ENCODE measurements around the gene OGFOD3. TPM values are rescaled to one million over a fixed set of nuclear protein-coding genes. Genes with fewer than 3 reads are reported as not detected.

OGFOD3 gene
- total RNA-seq, 1 experiment from 2014 or later: 53.6 TPM

DNA sequence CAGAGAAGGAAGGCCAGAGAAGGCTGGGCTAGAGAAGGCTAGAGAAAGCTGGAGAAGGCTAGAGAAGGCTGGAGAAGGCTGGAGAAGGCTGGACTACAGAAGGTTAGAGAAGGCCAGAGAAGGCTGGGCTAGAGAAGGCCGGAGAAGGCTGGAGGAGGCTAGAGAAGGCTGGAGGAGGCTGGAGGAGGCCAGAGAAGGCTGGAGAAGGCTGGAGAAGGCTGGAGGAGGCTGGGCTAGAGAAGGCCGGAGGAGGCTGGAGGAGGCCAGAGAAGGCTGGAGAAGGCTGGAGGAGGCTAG is 6.4 kb upstream of the OGFOD3 start:
- intact Hi-C loops (cut with micrococcal nuclease): no loop called here

More for the DNA sequence above, 6.4 kb upstream of the OGFOD3 start:
- BruUV-seq (replicated peaks): no TSS peak
- Histone ChIP-seq H3K9ac (ENCODE audit: low read length) (no peak overlapping the region), H2AFZ (ENCODE audit: low read depth, low read length, poor library complexity, severe bottlenecking) (no peak overlapping the region), H3K9me3 (ENCODE audit: control insufficient read depth in 1 of 2, insufficient read depth in 1 of 2, low read depth in 1 of 2, low read length in 2 of 2) (peaks cover 0 to 3% of the 10 kb centered on the region in 2 experiments; a peak in 1 of 4 replicates), H4K20me1 (ENCODE audit: insufficient read depth) (no peaks in the 10 kb centered on the region), H3K4me2 (ENCODE audit: low read length) (no peak overlapping the region), H3K36me3 (ENCODE audit: control insufficient read depth in 1 of 2, insufficient read depth in 2 of 2, low read length in 2 of 2) (no peaks in the 10 kb centered on the region), H3K79me2 (ENCODE audit: insufficient read depth, low read length) (no peaks in the 10 kb centered on the region), H3K4me3 (replicated peaks in 1 of 2; ENCODE audit: low read depth in 1 of 2, low read length in 2 of 2) (no peak overlapping the region), H3K27ac (ENCODE audit: low read depth, low read length) (no peak overlapping the region), H3K27me3 (ENCODE audit: insufficient read depth, low read length) (no peaks in the 10 kb centered on the region), H3K4me1 (ENCODE audit: control insufficient read depth in 1 of 2, insufficient read depth in 2 of 2, low read length in 2 of 2) (no peaks in the 10 kb centered on the region), H3K9me2 (ENCODE audit: insufficient read depth) (no peaks in the 10 kb centered on the region)
- RAD21 ChIA-PET (ENCODE audit: low non-redundant PET in 1 of 2, low total read pairs in 2 of 2, uncharacterized antibody in 2 of 2, unreplicated experiment in 2 of 2): no interaction called here
- ATAC-seq: no peak
- TF ChIP-seq EZH2phosphoT487 (IDR thresholded peaks at IDR 0.05; ENCODE audit: borderline replicate concordance) (no peak), POLR2AphosphoS5 (IDR thresholded peaks at IDR 0.05; ENCODE audit: low read depth, low read length) (no peak), SP1 (IDR thresholded peaks at IDR 0.05; ENCODE audit: low read depth) (no peak), ZBTB33 (IDR thresholded peaks at IDR 0.05; ENCODE audit: extremely low read depth, insufficient replicate concordance, low read length) (no peak), FOSL1 (IDR thresholded peaks at IDR 0.05; ENCODE audit: low read depth) (no peak), ATF3 (IDR thresholded peaks at IDR 0.05) (no peak), CEBPB (IDR thresholded peaks at IDR 0.05; ENCODE audit: low read depth) (no peak), ZNF274 (IDR thresholded peaks at IDR 0.05; ENCODE audit: low read depth, low read length) (no peak), SIN3A (IDR thresholded peaks at IDR 0.05; ENCODE audit: low read depth) (no peak), RAD21 (IDR thresholded peaks at IDR 0.05; ENCODE audit: low read depth) (no peak), JUND (IDR thresholded peaks at IDR 0.05) (no peak), YY1 (IDR thresholded peaks at IDR 0.05; ENCODE audit: extremely low read depth, insufficient replicate concordance, low read depth, low read length) (no peak), ZFX (IDR thresholded peaks at IDR 0.05) (no peak), CTCF (IDR thresholded peaks at IDR 0.05 in 2 of 3, conservative IDR thresholded peaks at IDR 0.05 in 1 of 3; ENCODE audit: borderline replicate concordance in 1 of 3, insufficient read depth in 1 of 3, low read depth in 2 of 3, low read length in 2 of 3) (no peak), EZH2 (IDR thresholded peaks at IDR 0.05) (no peak)
- TF ChIP-seq, protein P1, sequence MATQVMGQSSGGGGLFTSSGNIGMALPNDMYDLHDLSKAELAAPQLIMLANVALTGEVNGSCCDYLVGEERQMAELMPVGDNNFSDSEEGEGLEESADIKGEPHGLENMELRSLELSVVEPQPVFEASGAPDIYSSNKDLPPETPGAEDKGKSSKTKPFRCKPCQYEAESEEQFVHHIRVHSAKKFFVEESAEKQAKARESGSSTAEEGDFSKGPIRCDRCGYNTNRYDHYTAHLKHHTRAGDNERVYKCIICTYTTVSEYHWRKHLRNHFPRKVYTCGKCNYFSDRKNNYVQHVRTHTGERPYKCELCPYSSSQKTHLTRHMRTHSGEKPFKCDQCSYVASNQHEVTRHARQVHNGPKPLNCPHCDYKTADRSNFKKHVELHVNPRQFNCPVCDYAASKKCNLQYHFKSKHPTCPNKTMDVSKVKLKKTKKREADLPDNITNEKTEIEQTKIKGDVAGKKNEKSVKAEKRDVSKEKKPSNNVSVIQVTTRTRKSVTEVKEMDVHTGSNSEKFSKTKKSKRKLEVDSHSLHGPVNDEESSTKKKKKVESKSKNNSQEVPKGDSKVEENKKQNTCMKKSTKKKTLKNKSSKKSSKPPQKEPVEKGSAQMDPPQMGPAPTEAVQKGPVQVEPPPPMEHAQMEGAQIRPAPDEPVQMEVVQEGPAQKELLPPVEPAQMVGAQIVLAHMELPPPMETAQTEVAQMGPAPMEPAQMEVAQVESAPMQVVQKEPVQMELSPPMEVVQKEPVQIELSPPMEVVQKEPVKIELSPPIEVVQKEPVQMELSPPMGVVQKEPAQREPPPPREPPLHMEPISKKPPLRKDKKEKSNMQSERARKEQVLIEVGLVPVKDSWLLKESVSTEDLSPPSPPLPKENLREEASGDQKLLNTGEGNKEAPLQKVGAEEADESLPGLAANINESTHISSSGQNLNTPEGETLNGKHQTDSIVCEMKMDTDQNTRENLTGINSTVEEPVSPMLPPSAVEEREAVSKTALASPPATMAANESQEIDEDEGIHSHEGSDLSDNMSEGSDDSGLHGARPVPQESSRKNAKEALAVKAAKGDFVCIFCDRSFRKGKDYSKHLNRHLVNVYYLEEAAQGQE (IDR thresholded peaks at IDR 0.05; ENCODE audit: low read depth): no peak
- POLR2A ChIA-PET: no interaction called here
- CTCF ChIA-PET: no interaction called here
- DNase-seq (ENCODE audit: low read depth, low spot score): no peak

All from HCT116 (cell line).